Loucy (cell line): ENCODE data around the gene SLC27A1.

Source experiments
- H2AFZ ChIP-seq: fragments of 200-600 bp; sonication (generic); 2 replicates; pipeline ENCODE4 v1.6.0; 2016; ENCODE audit warnings: antibody characterized with exemption, mild to moderate bottlenecking, low read length, moderate library complexity
- H3F3A ChIP-seq: fragments of 200-600 bp; 2 replicates; pipeline ENCODE4 v1.6.0; 2016; ENCODE audit warnings: antibody characterized with exemption, low read depth, mild to moderate bottlenecking
- H3K27me3 ChIP-seq: fragments of 200-600 bp; sonication (generic); 2 replicates; pipeline ENCODE4 v1.6.1; 2014; ENCODE audit warnings: low read length, mild to moderate bottlenecking; ENCODE audit not compliant: insufficient read depth, poor library complexity, severe bottlenecking
- H3K36me3 ChIP-seq: fragments of 200-600 bp; sonication (generic); 2 replicates; pipeline ENCODE4 v1.6.1; 2016; ENCODE audit warnings: low read length; ENCODE audit not compliant: insufficient read depth
- H3K4me1 ChIP-seq: fragments of 200-600 bp; sonication (generic); 2 replicates; pipeline ENCODE4 v1.5.1; 2014; ENCODE audit warnings: low read length, mild to moderate bottlenecking; ENCODE audit not compliant: insufficient read depth, poor library complexity, severe bottlenecking
- H3K4me2 ChIP-seq: fragments of 200-600 bp; sonication (generic); 2 replicates; pipeline ENCODE4 v1.6.0; 2014; ENCODE audit warnings: antibody characterized with exemption, low read length, low read depth, mild to moderate bottlenecking; ENCODE audit not compliant: poor library complexity, severe bottlenecking
- H3K4me3 ChIP-seq: fragments of 200-600 bp; sonication (generic); 2 replicates; pipeline ENCODE4 v1.5.1; 2014; ENCODE audit warnings: low read length, mild to moderate bottlenecking, mixed read lengths; ENCODE audit not compliant: poor library complexity, severe bottlenecking
- H3K79me2 ChIP-seq: fragments of 200-600 bp; sonication (generic); 2 replicates; pipeline ENCODE4 v1.6.1; 2014; ENCODE audit warnings: low read length; ENCODE audit not compliant: insufficient read depth
- H3K9ac ChIP-seq: fragments of 200-600 bp; sonication (generic); 2 replicates; pipeline ENCODE4 v1.6.0; 2014; ENCODE audit warnings: mild to moderate bottlenecking, low read depth, low read length, moderate library complexity; ENCODE audit not compliant: poor library complexity, severe bottlenecking
- H3K9me2 ChIP-seq: fragments of 200-600 bp; sonication (generic); replicated peaks from 2 replicates; pipeline ENCODE4 v1.6.1; 2016; ENCODE audit warnings: low read depth, low read length, mixed read lengths
- H3K9me3 ChIP-seq: fragments of 200-600 bp; sonication (generic); 2 replicates; pipeline ENCODE4 v1.6.1; 2014; ENCODE audit warnings: mild to moderate bottlenecking, antibody characterized with exemption, low read length, low read depth; ENCODE audit not compliant: insufficient read depth
- H4K20me1 ChIP-seq: fragments of 200-600 bp; sonication (generic); 2 replicates; pipeline ENCODE4 v1.6.0; 2014; ENCODE audit warnings: antibody characterized with exemption, low read length, mild to moderate bottlenecking; ENCODE audit not compliant: insufficient read depth, poor library complexity, severe bottlenecking
- EZH2phosphoT487 ChIP-seq: fragments of 200-600 bp; IDR thresholded peaks from 2 replicates; pipeline ENCODE4 v1.6.1; 2018; ENCODE audit warnings: antibody characterized with exemption, mild to moderate bottlenecking, moderate library complexity, borderline replicate concordance
- TF ChIP-seq, protein P1 (sequence below): fragments of 200-600 bp; sonication (generic); conservative IDR thresholded peaks from 2 replicates; pipeline ENCODE4 v1.5.1; 2014; ENCODE audit warnings: mild to moderate bottlenecking, antibody characterized with exemption, low read length

Gene SLC27A1

DNA sequence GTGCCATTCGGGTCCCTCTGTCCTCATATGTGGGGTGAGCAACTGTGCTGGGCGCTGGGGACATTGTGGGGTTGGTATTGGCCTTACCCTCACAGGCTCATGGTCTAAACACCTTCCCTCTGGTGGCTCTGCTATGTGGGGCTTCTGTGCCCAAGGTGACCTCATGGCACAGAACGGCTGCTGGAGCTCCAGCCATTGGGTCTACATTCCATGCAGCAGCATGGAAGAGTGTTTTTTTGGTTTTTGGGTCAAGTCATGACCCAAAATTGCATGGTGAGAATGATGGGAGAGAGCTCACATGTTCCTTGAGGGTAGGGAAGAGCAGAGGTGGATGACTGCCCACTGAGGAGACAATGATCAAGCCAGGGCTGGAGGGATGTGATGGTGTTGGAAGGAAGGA lies 58.3 kb downstream of the SLC27A1 start:
- Histone ChIP-seq H3K9me2 (no peaks in the 10 kb centered on the region), H3K4me2 (no peak overlapping the region), H3K4me3 (no peak overlapping the region), H3K79me2 (0 out of 2 replicates have a peak, but pooled peaks cover 3% of the 10 kb centered on the region), H3K36me3 (no peaks in the 10 kb centered on the region), H3K9ac (no peak overlapping the region), H3K9me3 (no peaks in the 10 kb centered on the region), H3K4me1 (peaks cover 30% of the 10 kb centered on the region), H3K27me3 (no peaks in the 10 kb centered on the region), H2AFZ (no peak overlapping the region), H3F3A (peaks cover 6% of the 10 kb centered on the region; the same call in 1 of the 2 replicates), H4K20me1 (no peaks in the 10 kb centered on the region)
- no peak for TF ChIP-seq EZH2phosphoT487
- TF ChIP-seq, protein P1, sequence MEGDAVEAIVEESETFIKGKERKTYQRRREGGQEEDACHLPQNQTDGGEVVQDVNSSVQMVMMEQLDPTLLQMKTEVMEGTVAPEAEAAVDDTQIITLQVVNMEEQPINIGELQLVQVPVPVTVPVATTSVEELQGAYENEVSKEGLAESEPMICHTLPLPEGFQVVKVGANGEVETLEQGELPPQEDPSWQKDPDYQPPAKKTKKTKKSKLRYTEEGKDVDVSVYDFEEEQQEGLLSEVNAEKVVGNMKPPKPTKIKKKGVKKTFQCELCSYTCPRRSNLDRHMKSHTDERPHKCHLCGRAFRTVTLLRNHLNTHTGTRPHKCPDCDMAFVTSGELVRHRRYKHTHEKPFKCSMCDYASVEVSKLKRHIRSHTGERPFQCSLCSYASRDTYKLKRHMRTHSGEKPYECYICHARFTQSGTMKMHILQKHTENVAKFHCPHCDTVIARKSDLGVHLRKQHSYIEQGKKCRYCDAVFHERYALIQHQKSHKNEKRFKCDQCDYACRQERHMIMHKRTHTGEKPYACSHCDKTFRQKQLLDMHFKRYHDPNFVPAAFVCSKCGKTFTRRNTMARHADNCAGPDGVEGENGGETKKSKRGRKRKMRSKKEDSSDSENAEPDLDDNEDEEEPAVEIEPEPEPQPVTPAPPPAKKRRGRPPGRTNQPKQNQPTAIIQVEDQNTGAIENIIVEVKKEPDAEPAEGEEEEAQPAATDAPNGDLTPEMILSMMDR = no peak

DNA sequence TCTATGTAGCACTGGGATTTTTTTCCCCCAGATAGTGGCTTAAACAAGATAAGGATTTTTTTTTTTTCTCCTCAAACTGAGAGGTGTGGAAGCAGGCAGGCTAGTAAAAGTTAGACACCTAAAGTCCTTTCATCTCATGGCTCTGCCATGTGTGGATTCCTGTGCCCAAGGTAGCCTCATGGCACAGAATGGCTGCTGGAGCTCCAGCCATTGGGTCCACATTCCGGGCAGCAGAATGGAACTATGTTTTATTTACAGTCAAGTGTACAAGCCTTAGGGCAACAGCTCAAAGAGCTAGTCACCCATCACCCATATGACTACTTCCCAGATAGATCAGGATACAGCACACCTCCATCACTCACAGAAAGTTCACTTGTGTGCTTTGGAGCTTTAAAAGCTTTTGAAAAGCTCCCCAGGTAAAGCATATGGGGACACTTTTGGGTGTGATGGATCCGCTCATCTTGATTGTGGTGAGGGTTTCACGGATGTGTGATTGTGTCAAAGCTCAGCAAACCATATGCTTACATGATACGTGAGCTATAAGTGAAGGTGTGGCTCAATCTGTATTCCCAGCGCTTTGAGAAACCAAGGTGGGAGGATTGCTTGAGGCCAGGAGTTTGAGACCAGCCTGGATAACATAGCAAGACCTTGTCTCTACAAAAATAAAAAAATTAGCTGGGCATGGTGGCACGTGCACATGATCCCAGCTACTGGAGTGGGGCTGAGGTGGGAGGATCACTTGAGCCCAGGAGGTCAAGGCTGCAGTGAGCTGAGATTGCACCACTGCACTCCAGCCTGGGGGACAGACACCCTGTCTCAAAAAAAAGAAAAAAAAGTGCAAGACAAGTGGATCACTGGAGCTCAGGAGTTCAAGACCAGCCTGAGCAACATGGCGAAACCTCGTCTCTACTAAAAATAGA lies 59.2 kb downstream of the SLC27A1 start:
- TF ChIP-seq EZH2phosphoT487 = no peak
- TF ChIP-seq, protein P1 = no peak
- no peak overlapping the region for H3K4me3 ChIP-seq
- peaks cover 21% of the 10 kb centered on the region for H3K4me1 ChIP-seq
- 0 out of 2 replicates have a peak, but pooled peaks cover 2% of the 10 kb centered on the region for H3K79me2 ChIP-seq
- no peaks in the 10 kb centered on the region for H3K9me2 ChIP-seq
- H3K9ac ChIP-seq = no peak overlapping the region
- no peak overlapping the region for H2AFZ ChIP-seq
- H3K27me3 ChIP-seq = no peaks in the 10 kb centered on the region
- H3F3A ChIP-seq = no peaks in the 10 kb centered on the region
- H4K20me1 ChIP-seq = no peaks in the 10 kb centered on the region
- no peaks in the 10 kb centered on the region for H3K36me3 ChIP-seq
- no peak overlapping the region for H3K4me2 ChIP-seq
- no peaks in the 10 kb centered on the region for H3K9me3 ChIP-seq

DNA sequence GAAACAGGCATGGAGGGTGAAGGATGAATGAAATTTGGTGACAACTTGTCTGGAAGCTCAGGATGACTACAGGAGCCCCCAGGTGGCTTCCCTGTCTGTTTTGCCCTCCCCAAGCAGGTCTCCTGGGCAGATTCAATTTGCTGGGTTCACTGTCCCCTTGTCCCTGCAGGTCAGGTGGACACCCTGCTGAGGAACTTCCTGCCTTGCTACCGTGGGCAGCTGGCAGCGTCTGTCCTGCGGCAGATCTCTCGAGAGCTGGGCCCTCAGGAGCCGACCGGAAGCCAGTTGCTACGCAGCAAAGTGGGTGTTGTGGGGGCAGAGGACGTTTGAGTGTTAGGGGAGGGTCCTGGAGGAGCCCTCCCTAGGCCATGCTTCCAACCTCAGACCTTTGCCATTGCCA lies 60.3 kb downstream of the SLC27A1 start:
- H3K9ac ChIP-seq = no peak overlapping the region
- TF ChIP-seq EZH2phosphoT487 = no peak
- TF ChIP-seq, protein P1 = no peak
- no peaks in the 10 kb centered on the region for H3K79me2 ChIP-seq
- no peak overlapping the region for H3K4me2 ChIP-seq
- no peaks in the 10 kb centered on the region for H3K9me3 ChIP-seq
- H2AFZ ChIP-seq = no peak overlapping the region
- H3K27me3 ChIP-seq = no peaks in the 10 kb centered on the region
- no peak overlapping the region for H3K4me3 ChIP-seq
- H3K9me2 ChIP-seq = no peaks in the 10 kb centered on the region
- no peaks in the 10 kb centered on the region for H3K36me3 ChIP-seq
- H3K4me1 ChIP-seq = peaks cover 11% of the 10 kb centered on the region
- no peaks in the 10 kb centered on the region for H4K20me1 ChIP-seq
- H3F3A ChIP-seq = no peaks in the 10 kb centered on the region
